Glutamatergic neuron (in vitro differentiated cells): ENCODE measurements around the gene PTPRN2. TPM values are rescaled to one million over a fixed set of nuclear protein-coding genes. Genes with fewer than 3 reads are reported as not detected.

Source experiments
- DNase-seq: peaks from one replicate; pipeline ENCODE4 v3.0.0; 2022
- H3K27ac Mint-ChIP-seq: one replicate; pipeline ENCODE4 v1.8.0; 2020; ENCODE audit warnings: mild to moderate bottlenecking, mixed read lengths, inconsistent platforms; ENCODE audit not compliant: unreplicated experiment
- H3K27me3 Mint-ChIP-seq: one replicate; pipeline ENCODE4 v1.8.0; 2020; ENCODE audit warnings: mild to moderate bottlenecking, moderate library complexity, mixed read lengths, inconsistent platforms; ENCODE audit not compliant: unreplicated experiment
- H3K36me3 Mint-ChIP-seq: one replicate; pipeline ENCODE4 v1.8.0; 2020; ENCODE audit warnings: mild to moderate bottlenecking, mixed read lengths, inconsistent platforms; ENCODE audit not compliant: unreplicated experiment
- H3K4me1 Mint-ChIP-seq: one replicate; pipeline ENCODE4 v1.8.0; 2020; ENCODE audit warnings: mild to moderate bottlenecking, low read depth, mixed read lengths, inconsistent platforms; ENCODE audit not compliant: unreplicated experiment
- H3K4me3 Mint-ChIP-seq: one replicate; pipeline ENCODE4 v1.8.0; 2020; ENCODE audit warnings: mild to moderate bottlenecking, mixed read lengths, inconsistent platforms; ENCODE audit not compliant: unreplicated experiment
- H3K9me3 Mint-ChIP-seq: one replicate; pipeline ENCODE4 v1.8.0; 2020; ENCODE audit warnings: mild to moderate bottlenecking, moderate library complexity, mixed read lengths, inconsistent platforms; ENCODE audit not compliant: unreplicated experiment
- CTCF ChIP-seq: fragments of 200-600 bp; sonication (generic); IDR thresholded peaks from one replicate; pipeline ENCODE4 v1.5.0; 2021; ENCODE audit not compliant: partially characterized antibody, unreplicated experiment
- total RNA-seq: library from RNA; stranded (reverse); fragmentation: NEBNext Ultra II Directional; extraction: Animal tissue kit (Norgen Biotek cat#: 25700); gene quantifications from one replicate; pipeline ENCODE4 v1.2.1, GENCODE V29; 2021; ENCODE audit not compliant: unreplicated experiment

The PTPRN2 gene
- total RNA-seq, 1 donor from 2014 or later = 49.0 TPM

DNA sequence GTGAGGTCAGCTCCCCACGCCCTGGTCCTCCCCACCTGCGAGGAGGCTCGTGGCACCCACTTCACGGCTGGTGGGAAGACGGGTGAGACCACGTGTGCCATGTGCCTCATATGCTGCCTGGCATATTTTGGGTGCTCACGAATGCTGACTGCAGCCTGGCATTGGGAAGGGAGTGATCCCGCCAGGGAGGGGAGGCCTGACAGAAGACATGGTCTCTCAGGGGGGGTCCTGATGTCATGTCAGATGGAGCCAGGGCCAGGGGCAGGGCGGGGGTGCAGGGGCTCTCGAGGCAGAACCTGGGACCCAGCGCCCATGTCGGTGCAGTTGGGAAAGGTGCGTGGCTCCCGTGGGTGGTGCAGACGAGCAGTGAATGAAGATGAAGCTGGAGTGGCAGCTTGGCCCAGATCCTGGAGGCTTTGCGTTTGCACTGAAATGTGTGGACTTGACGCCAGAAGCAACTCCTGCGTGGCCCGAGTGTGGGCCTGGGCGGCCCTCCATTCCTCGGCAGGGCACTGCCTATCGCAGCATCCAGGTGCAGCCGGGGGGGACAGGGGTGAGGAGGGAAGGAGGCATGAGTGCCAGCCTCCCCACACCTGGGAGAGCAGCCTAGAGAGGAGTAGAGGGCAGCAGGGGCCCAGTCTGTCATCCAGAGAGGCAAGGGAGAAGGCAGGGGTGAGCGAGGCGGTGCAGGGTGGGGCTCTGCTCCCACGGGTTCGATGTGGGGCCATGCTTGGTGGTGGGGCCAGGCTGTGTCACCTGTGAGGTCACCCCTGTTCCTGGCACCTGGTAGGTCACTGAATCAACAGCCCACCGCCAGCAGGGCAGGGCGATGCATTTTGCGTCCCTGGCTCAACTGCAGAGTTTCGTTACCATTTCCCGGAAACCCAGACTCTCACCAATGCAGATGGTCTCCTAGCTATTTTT, 865.2 kb downstream of the PTPRN2 start:
- Mint-ChIP-seq H3K36me3 (no peaks in the 10 kb centered on the region), H3K4me1 (peaks cover 3% of the 10 kb centered on the region), H3K27me3 (peaks cover 7% of the 10 kb centered on the region), H3K4me3 (no peak overlapping the region), H3K9me3 (peaks cover 20% of the 10 kb centered on the region), H3K27ac (no peak overlapping the region)
- no peak for TF ChIP-seq CTCF
- no peak for DNase-seq

DNA sequence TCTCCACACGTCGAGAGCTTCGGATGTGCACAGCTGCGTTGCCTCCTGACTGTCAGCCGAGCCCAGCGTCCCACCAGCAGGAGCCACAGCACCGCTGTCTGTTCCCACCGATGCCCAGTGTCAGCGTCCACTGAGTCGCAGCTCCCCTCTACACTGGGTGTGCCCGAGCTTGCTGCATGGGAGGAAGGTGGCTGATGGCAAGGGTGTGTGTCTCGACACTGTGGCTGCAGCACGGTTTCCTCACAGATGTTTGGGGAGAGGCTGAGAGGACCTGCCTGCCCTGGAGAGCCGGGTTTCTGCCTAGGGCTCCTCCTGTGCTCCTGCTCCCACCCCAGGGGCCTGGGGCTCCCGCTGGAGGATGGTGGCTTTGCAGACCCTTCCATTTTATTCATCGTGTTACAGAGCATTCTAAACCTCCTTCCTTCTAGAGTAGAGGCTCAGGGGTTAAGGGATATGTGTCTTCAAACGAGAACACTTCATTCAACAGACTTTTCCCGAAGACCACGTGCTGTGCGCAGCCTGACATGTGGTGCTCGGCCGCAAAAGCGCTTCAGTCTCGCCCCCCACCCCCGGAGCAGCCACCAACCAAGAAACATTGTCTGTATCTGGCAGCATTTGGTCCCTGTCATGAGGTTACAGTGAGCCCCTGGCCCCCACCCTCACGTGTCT, 866.0 kb downstream of the PTPRN2 start:
- no peak for TF ChIP-seq CTCF
- Mint-ChIP-seq H3K4me1 (peaks cover 1% of the 10 kb centered on the region), H3K9me3 (peaks cover 16% of the 10 kb centered on the region), H3K27ac (no peak overlapping the region), H3K36me3 (no peaks in the 10 kb centered on the region), H3K4me3 (no peak overlapping the region), H3K27me3 (peaks cover 2% of the 10 kb centered on the region)
- no peak for DNase-seq

- peaks cover 17% of the 10 kb centered on the region for H3K9me3 Mint-ChIP-seq
- H3K4me1 Mint-ChIP-seq = peaks cover 1% of the 10 kb centered on the region
- peaks cover 3% of the 10 kb centered on the region for H3K27me3 Mint-ChIP-seq
- no peak overlapping the region for H3K27ac Mint-ChIP-seq
- no peaks in the 10 kb centered on the region for H3K36me3 Mint-ChIP-seq
- DNase-seq = no peak
- H3K4me3 Mint-ChIP-seq = no peak overlapping the region
- TF ChIP-seq CTCF = no peak
Measured at GRCh38 chr7:157719705-157720655, 867.6 kb downstream of the PTPRN2 start.

DNA sequence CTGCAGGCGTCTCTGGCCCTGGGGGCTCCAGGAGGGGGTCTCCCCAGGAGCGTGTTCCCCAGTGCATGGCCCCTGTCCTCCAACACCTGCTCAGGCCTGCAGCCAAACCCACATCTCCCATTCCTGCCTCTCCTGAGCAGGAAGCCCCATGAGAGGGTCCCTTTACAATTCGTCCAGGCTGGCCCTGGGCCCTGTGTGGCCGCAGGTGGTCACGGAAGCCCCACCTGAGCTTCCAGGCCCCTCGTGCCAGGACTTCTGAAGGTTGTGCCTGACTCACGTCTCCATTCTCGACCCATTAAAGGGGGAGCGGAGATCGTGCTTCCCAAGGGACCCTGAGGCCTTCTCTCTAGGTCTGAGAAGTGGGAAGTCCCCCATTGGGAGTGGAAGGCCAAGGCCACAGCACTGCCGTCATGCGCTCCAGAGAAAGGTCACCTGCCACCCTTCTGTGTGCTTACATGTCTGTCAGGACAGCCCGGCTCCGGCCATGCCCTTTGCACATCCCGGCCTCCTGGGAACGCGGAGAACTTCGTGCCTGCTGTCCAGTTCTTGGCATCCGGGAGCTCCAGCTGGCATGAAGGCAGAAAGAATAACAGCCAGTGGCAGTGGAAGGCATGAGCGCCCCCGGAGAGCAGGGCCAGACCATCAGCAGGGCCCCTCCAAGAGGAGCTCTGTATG, 868.5 kb downstream of the PTPRN2 start:
- H3K27ac Mint-ChIP-seq = no peak overlapping the region
- H3K36me3 Mint-ChIP-seq = no peaks in the 10 kb centered on the region
- DNase-seq = no peak
- H3K9me3 Mint-ChIP-seq = peaks cover 19% of the 10 kb centered on the region
- peaks cover 1% of the 10 kb centered on the region for H3K4me1 Mint-ChIP-seq
- H3K27me3 Mint-ChIP-seq = peaks cover 3% of the 10 kb centered on the region
- no peak for TF ChIP-seq CTCF
- no peak overlapping the region for H3K4me3 Mint-ChIP-seq
